ENCODE results near the gene VPREB3.

DNA sequence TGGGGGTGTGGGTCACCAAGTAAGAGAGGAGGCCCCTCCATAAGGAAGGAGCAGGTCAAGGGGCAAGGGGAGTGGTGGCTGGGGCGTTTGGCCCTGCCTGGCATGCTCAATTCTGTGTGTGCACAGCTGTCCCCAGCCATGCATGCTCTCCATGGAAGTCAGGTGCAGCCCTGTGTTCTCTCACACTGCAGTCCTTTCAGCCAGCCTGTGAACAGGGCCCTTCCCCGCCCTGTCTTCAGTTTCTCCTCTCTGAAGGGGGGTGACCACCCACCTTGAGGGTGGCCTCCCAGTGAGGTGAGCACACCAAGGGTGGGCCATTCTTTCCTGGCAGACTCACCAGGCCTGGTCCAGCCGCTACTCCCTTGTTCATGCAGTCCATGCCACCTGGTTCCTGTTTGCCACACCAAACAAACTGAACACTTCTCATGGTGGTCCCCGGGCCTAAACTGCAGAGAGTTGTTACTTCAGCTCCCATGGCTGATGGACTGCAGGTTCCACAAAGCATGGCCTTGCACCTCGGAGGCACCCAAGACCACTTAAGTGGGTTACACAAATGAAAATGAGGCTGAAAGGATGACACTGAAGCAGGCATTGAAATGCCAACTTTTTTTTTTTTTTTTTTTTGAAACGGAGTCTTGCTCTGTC lies 15.2 kb upstream of the VPREB3 start:
- TF ChIP-seq, protein P1, sequence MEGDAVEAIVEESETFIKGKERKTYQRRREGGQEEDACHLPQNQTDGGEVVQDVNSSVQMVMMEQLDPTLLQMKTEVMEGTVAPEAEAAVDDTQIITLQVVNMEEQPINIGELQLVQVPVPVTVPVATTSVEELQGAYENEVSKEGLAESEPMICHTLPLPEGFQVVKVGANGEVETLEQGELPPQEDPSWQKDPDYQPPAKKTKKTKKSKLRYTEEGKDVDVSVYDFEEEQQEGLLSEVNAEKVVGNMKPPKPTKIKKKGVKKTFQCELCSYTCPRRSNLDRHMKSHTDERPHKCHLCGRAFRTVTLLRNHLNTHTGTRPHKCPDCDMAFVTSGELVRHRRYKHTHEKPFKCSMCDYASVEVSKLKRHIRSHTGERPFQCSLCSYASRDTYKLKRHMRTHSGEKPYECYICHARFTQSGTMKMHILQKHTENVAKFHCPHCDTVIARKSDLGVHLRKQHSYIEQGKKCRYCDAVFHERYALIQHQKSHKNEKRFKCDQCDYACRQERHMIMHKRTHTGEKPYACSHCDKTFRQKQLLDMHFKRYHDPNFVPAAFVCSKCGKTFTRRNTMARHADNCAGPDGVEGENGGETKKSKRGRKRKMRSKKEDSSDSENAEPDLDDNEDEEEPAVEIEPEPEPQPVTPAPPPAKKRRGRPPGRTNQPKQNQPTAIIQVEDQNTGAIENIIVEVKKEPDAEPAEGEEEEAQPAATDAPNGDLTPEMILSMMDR (IDR thresholded peaks at IDR 0.05), result no peak
- TF ChIP-seq EZH2 (IDR thresholded peaks at IDR 0.05) (no peak), EZH2phosphoT487 (IDR thresholded peaks at IDR 0.05) (no peak)
